HepG2 (cell line): ENCODE results near the gene CLDN20. TPM values are rescaled to one million over a fixed set of nuclear protein-coding genes. Genes with fewer than 3 reads are reported as not detected.

Experiments used
- ATAC-seq: fragments of 200-7000 bp; cut with Tn5 transposase; 3 replicates; pipeline ENCODE4 v1.9.1; 2020; ENCODE audit warnings: mild to moderate bottlenecking, moderate library complexity
- BruUV-seq: library from RNA; stranded (reverse); fragments of 400-500 nt; replicated peaks from 2 replicates; lab custom pipeline; 2021; lab: Mats Ljungman, UMichigan
- CTCF ChIA-PET: fragments of 300-600 bp; formaldehyde crosslinking; extraction: SDS; loops from one replicate; lab custom pipeline; 2021; ENCODE audit warnings: low total read pairs, inconsistent platforms, low intra/inter-chr PET ratio; lab: Yijun Ruan, JAX
- POLR2A ChIA-PET: fragments of 350-600 bp; sonication (Branson Sonifier 250); formaldehyde crosslinking; loops from one replicate; lab custom pipeline; 2020; ENCODE audit warnings: antibody characterized with exemption, inconsistent platforms; lab: Yijun Ruan, JAX
- DNase-seq: peaks from one replicate; pipeline ENCODE4 v3.0.0-alpha.2; 2015; ENCODE audit warnings: low spot score
- FAIRE-seq: peaks from 3 replicates; lab custom pipeline; 2011; peaks lifted over from hg19 to GRCh38; lab: Jason Lieb, UNC
- H2AFZ ChIP-seq: one replicate; pipeline ENCODE4 v1.6.1; 2011; ENCODE audit warnings: low read length, inconsistent platforms
- H3K27ac ChIP-seq: fragments of 300-600 bp; 3 replicates; pipeline ENCODE4 v1.8.0; 2011; ENCODE audit warnings: mixed run types, mild to moderate bottlenecking, mixed read lengths, low read length, inconsistent platforms; ENCODE audit not compliant: insufficient read depth; ENCODE audit errors: extremely low read length
- H3K27me3 ChIP-seq, 2 experiments: fragments of 200-600 bp in 1 of 2; 2 replicates in 1 of 2; 3 replicates in 1 of 2; pipeline versions ENCODE4 v1.6.0 to v1.8.0; 2011; ENCODE audit warnings: low read length in 2 of 2, mild to moderate bottlenecking in 2 of 2, moderate library complexity in 2 of 2, inconsistent platforms in 1 of 2; ENCODE audit not compliant: insufficient read depth in 2 of 2, control insufficient read depth in 1 of 2
- H3K36me3 ChIP-seq, 2 experiments: fragments of 200-600 bp in 1 of 2; replicated peaks in 1 of 2; 2 replicates in 1 of 2; 3 replicates in 1 of 2; pipeline versions ENCODE4 v1.5.1 to v1.8.0; 2011; ENCODE audit warnings: low read length in 2 of 2, inconsistent platforms in 1 of 2; ENCODE audit not compliant: insufficient read depth in 2 of 2, control insufficient read depth in 1 of 2
- H3K4me1 ChIP-seq: 2 replicates; pipeline ENCODE4 v1.5.1; 2012; ENCODE audit warnings: low read length, inconsistent platforms; ENCODE audit not compliant: insufficient read depth
- H3K4me2 ChIP-seq: 2 replicates; pipeline ENCODE4 v1.6.0; 2011; ENCODE audit warnings: low read depth, low read length, inconsistent platforms
- H3K4me3 ChIP-seq, 3 experiments: fragments of 200-600 bp in 1 of 3; sonication (generic), shearing (Covaris generic) in 1 of 3; replicated peaks in 1 of 3; 2 replicates each; pipeline ENCODE4 v1.5.1; 2011 to 2016; ENCODE audit warnings: low read length in 3 of 3, inconsistent platforms in 2 of 3, low read depth in 2 of 3, mild to moderate bottlenecking in 2 of 3, control low read depth in 1 of 3, mixed read lengths in 1 of 3; ENCODE audit not compliant: insufficient read depth in 1 of 3
- H3K79me2 ChIP-seq: one replicate; pipeline ENCODE4 v1.6.1; 2011; ENCODE audit warnings: low read length, inconsistent platforms; ENCODE audit not compliant: insufficient read depth
- H3K9ac ChIP-seq: 2 replicates; pipeline ENCODE4 v1.6.0; 2011; ENCODE audit warnings: mild to moderate bottlenecking, low read depth, low read length, inconsistent platforms; ENCODE audit not compliant: insufficient read depth
- H3K9me3 ChIP-seq: 2 replicates; pipeline ENCODE4 v1.5.1; 2012; ENCODE audit warnings: mild to moderate bottlenecking, low read length
- H4K20me1 ChIP-seq: 2 replicates; pipeline ENCODE4 v1.6.0; 2011; ENCODE audit warnings: inconsistent platforms, mild to moderate bottlenecking, low read length, moderate library complexity; ENCODE audit not compliant: insufficient read depth
- ARHGAP35 ChIP-seq: sonication (generic); formaldehyde crosslinking; IDR thresholded peaks from 2 replicates; pipeline ENCODE4 v1.9.0; 2022; ENCODE audit warnings: mild to moderate bottlenecking, inconsistent platforms, moderate library complexity, missing genetic modification reagents, borderline replicate concordance
- ARID2 ChIP-seq: sonication (generic); formaldehyde crosslinking; IDR thresholded peaks from 2 replicates; pipeline ENCODE4 v1.8.1; 2022; ENCODE audit warnings: mild to moderate bottlenecking, missing genetic modification reagents, borderline replicate concordance
- HNRNPK ChIP-seq: fragments of 200-400 bp; formaldehyde crosslinking; IDR thresholded peaks from 2 replicates; pipeline ENCODE4 v1.6.1; 2018; ENCODE audit warnings: low read length, low read depth, moderate library complexity, mild to moderate bottlenecking; ENCODE audit not compliant: poor library complexity, severe bottlenecking
- MED1 ChIP-seq: sonication (generic); formaldehyde crosslinking; IDR thresholded peaks from 2 replicates; pipeline ENCODE4 v1.4.0; 2020; ENCODE audit warnings: missing genetic modification reagents
- ZNF274 ChIP-seq: sonication (generic); formaldehyde crosslinking; IDR thresholded peaks from 2 replicates; pipeline ENCODE4 v1.5.1; 2020; ENCODE audit warnings: mild to moderate bottlenecking, missing genetic modification reagents
- ZNF577 ChIP-seq: sonication (generic); formaldehyde crosslinking; IDR thresholded peaks from 2 replicates; pipeline ENCODE4 v1.4.0; 2020; ENCODE audit warnings: mild to moderate bottlenecking, low read depth, missing genetic modification reagents, borderline replicate concordance
- ZNF891 ChIP-seq: sonication (generic); formaldehyde crosslinking; IDR thresholded peaks from 2 replicates; pipeline ENCODE4 v1.5.0; 2020; ENCODE audit warnings: mild to moderate bottlenecking, missing genetic modification reagents
- WGBS: methylation state at CpG from one replicate; pipeline ENCODE4 v1.1.6; 2017; ENCODE audit warnings: low lambda C conversion rate; 5-methylcytosine and 5-hydroxymethylcytosine counted together
- in situ Hi-C: cut with HindIII; loops from 2 replicates; pipeline ENCODE4 v1.10.0; 2017; ENCODE audit warnings: low pct_unique_long_range_greater_than_20kb; ENCODE audit not compliant: extremely low pct_ligation_motif_present
- intact Hi-C: fragments of 100-400 bp; cut with micrococcal nuclease; formaldehyde crosslinking; loops from one replicate; pipeline ENCODE4 v1.10.0; 2022; ENCODE audit not compliant: unreplicated experiment
- polyA plus RNA-seq, 8 experiments: library from polyadenylated mRNA; depleted of rRNA in 3 of 8; stranded (reverse) in 7 of 8; unstranded in 1 of 8; fragments of >200 nt; fragmentation: Illumina TruSeq in 4 of 8; extraction: Trizol in 4 of 8; gene quantifications; 2 replicates each; pipeline versions ENCODE4 v1.2.1 to v1.2.3, GENCODE V29; 2011 to 2016; ENCODE audit warnings: low read depth in 4 of 8, missing spikeins in 1 of 8, mixed read lengths in 1 of 8; ENCODE audit not compliant: insufficient read depth in 1 of 8
- total RNA-seq, 5 experiments: library from RNA; depleted of rRNA; stranded (reverse); fragments of >200 nt; fragmentation: Illumina TruSeq; extraction: Trizol; gene quantifications; 2 replicates each; pipeline ENCODE4 v1.2.3, GENCODE V29; 2016; ENCODE audit warnings: low read depth in 1 of 5
- TF ChIP-seq, protein P1 (sequence below): sonication (generic); formaldehyde crosslinking; IDR thresholded peaks from 2 replicates; pipeline ENCODE4; 2020; ENCODE audit warnings: missing genetic modification reagents, mild to moderate bottlenecking, borderline replicate concordance
- TF ChIP-seq, protein P2 (sequence below), 2 experiments: sonication (generic) in 1 of 2; formaldehyde crosslinking in 1 of 2; IDR thresholded peaks; 2 replicates each; pipeline versions ENCODE4 v1.6.1 to v1.9.0; 2014 to 2022; ENCODE audit warnings: antibody characterized with exemption in 1 of 2, borderline replicate concordance in 1 of 2, inconsistent platforms in 1 of 2, low read depth in 1 of 2, missing genetic modification reagents in 1 of 2

The CLDN20 gene
- total and polyA plus RNA-seq, 2 of the 13 experiments (the other 11 are each of a cell fraction or from before 2014, with no cell fraction given), result not detected

DNA sequence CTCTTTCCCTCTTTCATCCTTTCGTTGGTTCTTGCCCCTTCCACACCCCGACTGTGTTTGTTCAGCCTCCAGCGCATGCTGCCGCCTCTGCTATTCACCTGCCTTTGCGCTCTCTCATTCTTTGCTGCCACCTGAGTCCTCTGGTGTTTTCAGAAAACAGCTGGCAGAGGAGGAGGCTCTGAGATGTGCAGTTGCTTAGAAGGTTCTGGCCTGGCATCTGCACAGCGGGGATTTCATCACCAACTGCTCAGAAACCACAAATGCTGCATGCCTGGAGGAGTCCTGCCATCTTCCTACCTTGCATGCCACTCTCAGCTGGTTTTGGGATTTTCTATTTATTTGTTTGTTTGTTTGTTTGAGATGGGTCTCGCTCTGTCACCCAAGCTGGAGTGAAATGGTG lies 39.2 kb upstream of the CLDN20 start:
- CTCF ChIA-PET, result no interaction called here
- Histone ChIP-seq H3K79me2 (no peaks in the 10 kb centered on the region), H3K4me1 (peaks cover 12% of the 10 kb centered on the region), H3K27ac (no peak overlapping the region), H3K9ac (no peak overlapping the region), H3K9me3 (0 out of 2 replicates have a peak, but pooled peaks cover 7% of the 10 kb centered on the region), H3K4me2 (no peak overlapping the region), H3K36me3 (no peaks in the 10 kb centered on the region)
- no peak for FAIRE-seq
- no TSS peak for BruUV-seq
- POLR2A ChIA-PET, result no interaction called here
- in situ Hi-C loops, result no loop called here
- DNase-seq, result no peak
- WGBS, result 60% methylated on average over 7 of the region's 7 CpGs
- TF ChIP-seq, protein P1, sequence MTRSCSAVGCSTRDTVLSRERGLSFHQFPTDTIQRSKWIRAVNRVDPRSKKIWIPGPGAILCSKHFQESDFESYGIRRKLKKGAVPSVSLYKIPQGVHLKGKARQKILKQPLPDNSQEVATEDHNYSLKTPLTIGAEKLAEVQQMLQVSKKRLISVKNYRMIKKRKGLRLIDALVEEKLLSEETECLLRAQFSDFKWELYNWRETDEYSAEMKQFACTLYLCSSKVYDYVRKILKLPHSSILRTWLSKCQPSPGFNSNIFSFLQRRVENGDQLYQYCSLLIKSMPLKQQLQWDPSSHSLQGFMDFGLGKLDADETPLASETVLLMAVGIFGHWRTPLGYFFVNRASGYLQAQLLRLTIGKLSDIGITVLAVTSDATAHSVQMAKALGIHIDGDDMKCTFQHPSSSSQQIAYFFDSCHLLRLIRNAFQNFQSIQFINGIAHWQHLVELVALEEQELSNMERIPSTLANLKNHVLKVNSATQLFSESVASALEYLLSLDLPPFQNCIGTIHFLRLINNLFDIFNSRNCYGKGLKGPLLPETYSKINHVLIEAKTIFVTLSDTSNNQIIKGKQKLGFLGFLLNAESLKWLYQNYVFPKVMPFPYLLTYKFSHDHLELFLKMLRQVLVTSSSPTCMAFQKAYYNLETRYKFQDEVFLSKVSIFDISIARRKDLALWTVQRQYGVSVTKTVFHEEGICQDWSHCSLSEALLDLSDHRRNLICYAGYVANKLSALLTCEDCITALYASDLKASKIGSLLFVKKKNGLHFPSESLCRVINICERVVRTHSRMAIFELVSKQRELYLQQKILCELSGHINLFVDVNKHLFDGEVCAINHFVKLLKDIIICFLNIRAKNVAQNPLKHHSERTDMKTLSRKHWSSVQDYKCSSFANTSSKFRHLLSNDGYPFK (CRISPR knock-in tag), result no peak
- TF ChIP-seq, all 625 proteins: peak for 0
- no peak overlapping the region for H2AFZ ChIP-seq
- no peak for ATAC-seq
- no peaks in the 10 kb centered on the region for H3K27me3 ChIP-seq
- H4K20me1 ChIP-seq, result no peaks in the 10 kb centered on the region
- intact Hi-C loops, result no loop called here
- H3K4me3 ChIP-seq, result no peak overlapping the region

DNA sequence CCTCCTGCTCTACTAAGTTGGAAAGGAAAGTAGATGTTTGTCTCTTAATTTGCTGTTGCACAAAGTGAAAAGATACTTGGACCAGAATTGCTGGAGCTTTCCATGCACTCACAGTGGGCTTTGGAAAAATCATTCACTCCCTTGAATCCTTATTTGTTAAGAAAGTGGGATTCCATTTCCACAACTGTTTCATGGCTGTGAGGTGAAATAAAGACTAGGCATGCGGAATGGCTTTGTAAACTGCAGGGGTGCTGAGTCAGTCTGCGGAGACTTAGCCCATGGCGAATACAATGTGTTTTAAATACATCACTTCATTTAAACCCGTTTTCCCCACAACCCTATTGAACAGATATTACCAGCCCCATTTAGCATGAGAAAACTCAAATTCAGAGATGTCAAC lies 36.8 kb upstream of the CLDN20 start:
- CTCF ChIA-PET, result no interaction called here
- TF ChIP-seq, protein P2, sequence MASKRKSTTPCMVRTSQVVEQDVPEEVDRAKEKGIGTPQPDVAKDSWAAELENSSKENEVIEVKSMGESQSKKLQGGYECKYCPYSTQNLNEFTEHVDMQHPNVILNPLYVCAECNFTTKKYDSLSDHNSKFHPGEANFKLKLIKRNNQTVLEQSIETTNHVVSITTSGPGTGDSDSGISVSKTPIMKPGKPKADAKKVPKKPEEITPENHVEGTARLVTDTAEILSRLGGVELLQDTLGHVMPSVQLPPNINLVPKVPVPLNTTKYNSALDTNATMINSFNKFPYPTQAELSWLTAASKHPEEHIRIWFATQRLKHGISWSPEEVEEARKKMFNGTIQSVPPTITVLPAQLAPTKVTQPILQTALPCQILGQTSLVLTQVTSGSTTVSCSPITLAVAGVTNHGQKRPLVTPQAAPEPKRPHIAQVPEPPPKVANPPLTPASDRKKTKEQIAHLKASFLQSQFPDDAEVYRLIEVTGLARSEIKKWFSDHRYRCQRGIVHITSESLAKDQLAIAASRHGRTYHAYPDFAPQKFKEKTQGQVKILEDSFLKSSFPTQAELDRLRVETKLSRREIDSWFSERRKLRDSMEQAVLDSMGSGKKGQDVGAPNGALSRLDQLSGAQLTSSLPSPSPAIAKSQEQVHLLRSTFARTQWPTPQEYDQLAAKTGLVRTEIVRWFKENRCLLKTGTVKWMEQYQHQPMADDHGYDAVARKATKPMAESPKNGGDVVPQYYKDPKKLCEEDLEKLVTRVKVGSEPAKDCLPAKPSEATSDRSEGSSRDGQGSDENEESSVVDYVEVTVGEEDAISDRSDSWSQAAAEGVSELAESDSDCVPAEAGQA (IDR thresholded peaks at IDR 0.05; ENCODE audit: low read depth), result no peak
- TF ChIP-seq, protein P2 (CRISPR knock-in tag; IDR thresholded peaks at IDR 0.05; ENCODE audit: borderline replicate concordance), result no peak
- TF ChIP-seq HNRNPK (no peak), ARHGAP35 (CRISPR knock-in tag) (no peak), ARID2 (CRISPR knock-in tag) (no peak), ZNF274 (CRISPR knock-in tag) (no peak), ZNF891 (CRISPR knock-in tag) (no peak), MED1 (CRISPR knock-in tag) (no peak), ZNF577 (no peak)

More for the DNA sequence above, 36.8 kb upstream of the CLDN20 start:
- H3K9me3 ChIP-seq, result 0 out of 2 replicates have a peak, but pooled peaks cover 7% of the 10 kb centered on the region
- no peak for ATAC-seq
- H3K36me3 ChIP-seq, result no peaks in the 10 kb centered on the region
- no peaks in the 10 kb centered on the region for H3K27me3 ChIP-seq
- in situ Hi-C loops, result no loop called here
- intact Hi-C loops, result no loop called here
- DNase-seq, result no peak
- no peak overlapping the region for H2AFZ ChIP-seq
- no peaks in the 10 kb centered on the region for H3K79me2 ChIP-seq
- H3K27ac ChIP-seq, result no peak overlapping the region
- no peak overlapping the region for H3K4me3 ChIP-seq
- H3K4me2 ChIP-seq, result no peak overlapping the region
- BruUV-seq, result no TSS peak
- no peaks in the 10 kb centered on the region for H4K20me1 ChIP-seq
- WGBS, result 70% methylated on average over 4 of the region's 4 CpGs
- H3K9ac ChIP-seq, result no peak overlapping the region
- POLR2A ChIA-PET, result no interaction called here
- FAIRE-seq, result no peak
- H3K4me1 ChIP-seq, result peaks cover 12% of the 10 kb centered on the region
